ENCODE measurements around the gene UBC.
"Not testable (repeated sequence)": the region's sequence is repeated elsewhere in the genome, so short reads cannot be mapped to it uniquely, and the experiment has no call there.

Gene UBC

DNA sequence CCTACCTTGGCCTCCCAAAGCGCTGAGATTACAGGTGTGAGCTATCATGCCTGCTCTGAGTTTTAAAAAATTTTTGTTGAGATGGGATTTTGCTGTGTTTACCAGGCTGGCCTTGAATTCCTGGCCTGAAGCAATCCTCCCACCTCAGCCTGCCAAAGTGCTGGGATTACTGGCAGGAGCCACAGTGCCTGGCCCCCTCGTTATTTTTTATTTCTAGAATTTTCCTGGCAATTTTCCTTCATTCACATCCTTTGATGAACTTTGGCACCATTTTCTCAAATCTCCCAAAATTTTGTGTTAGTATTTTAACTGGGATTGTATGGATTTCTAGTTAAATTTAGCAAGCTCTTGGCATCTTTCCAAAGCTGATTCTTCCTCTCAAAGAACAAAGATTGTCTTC lies 26.2 kb downstream of the UBC start:
- H3K27me3 ChIP-seq (ENCODE audit: control insufficient read depth in 5 of 5, insufficient read depth in 4 of 5, low read length in 5 of 5) = no peaks in the 10 kb centered on the region
- no peak overlapping the region for H3K27ac ChIP-seq (ENCODE audit: low read depth, low read length)
- peaks cover 0 to 14% (median 11%) of the 10 kb centered on the region in 5 donors for H3K4me1 ChIP-seq (ENCODE audit: control insufficient read depth in 5 of 5, insufficient read depth in 5 of 5, low read length in 5 of 5)
- no peak overlapping the region for H3K9ac ChIP-seq (ENCODE audit: low read length in 5 of 5)
- H3K4me3 ChIP-seq (ENCODE audit: low read depth in 1 of 5, low read length in 5 of 5) = no peak overlapping the region
- no peaks in the 10 kb centered on the region for H3K36me3 ChIP-seq (ENCODE audit: control insufficient read depth in 5 of 5, insufficient read depth in 5 of 5, low read length in 5 of 5)
- no peaks in the 10 kb centered on the region for H3K9me3 ChIP-seq (ENCODE audit: control insufficient read depth in 5 of 5, low read length in 5 of 5)

DNA sequence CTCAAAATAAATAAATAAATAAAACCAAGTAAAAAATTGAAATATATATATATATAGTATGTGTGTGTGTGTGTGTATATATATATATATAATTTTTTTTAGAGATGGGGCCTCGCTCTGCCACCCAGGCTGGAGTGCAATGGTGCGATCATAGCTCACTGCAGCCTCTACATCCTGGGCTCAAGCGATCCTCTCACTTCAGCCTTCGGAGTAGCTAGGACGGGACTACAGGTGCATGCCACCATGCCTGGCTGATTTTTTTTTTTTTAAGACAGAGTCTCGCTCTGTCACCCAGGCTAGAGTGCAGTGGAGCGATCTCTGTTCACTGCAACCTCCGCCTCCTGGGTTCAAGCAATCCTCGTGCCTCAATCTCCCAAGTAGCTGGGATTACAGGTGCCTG lies 26.7 kb downstream of the UBC start:
- H3K27me3 ChIP-seq (ENCODE audit: control insufficient read depth in 5 of 5, insufficient read depth in 4 of 5, low read length in 5 of 5); H3K9me3 ChIP-seq (ENCODE audit: control insufficient read depth in 5 of 5, low read length in 5 of 5); H3K9ac ChIP-seq (ENCODE audit: low read length in 5 of 5); H3K36me3 ChIP-seq (ENCODE audit: control insufficient read depth in 5 of 5, insufficient read depth in 5 of 5, low read length in 5 of 5); H3K27ac ChIP-seq (ENCODE audit: low read depth, low read length); H3K4me3 ChIP-seq (ENCODE audit: low read depth in 1 of 5, low read length in 5 of 5): not testable (repeated sequence)
- peaks cover 0 to 14% (median 11%) of the 10 kb centered on the region in 5 donors for H3K4me1 ChIP-seq (ENCODE audit: control insufficient read depth in 5 of 5, insufficient read depth in 5 of 5, low read length in 5 of 5)

DNA sequence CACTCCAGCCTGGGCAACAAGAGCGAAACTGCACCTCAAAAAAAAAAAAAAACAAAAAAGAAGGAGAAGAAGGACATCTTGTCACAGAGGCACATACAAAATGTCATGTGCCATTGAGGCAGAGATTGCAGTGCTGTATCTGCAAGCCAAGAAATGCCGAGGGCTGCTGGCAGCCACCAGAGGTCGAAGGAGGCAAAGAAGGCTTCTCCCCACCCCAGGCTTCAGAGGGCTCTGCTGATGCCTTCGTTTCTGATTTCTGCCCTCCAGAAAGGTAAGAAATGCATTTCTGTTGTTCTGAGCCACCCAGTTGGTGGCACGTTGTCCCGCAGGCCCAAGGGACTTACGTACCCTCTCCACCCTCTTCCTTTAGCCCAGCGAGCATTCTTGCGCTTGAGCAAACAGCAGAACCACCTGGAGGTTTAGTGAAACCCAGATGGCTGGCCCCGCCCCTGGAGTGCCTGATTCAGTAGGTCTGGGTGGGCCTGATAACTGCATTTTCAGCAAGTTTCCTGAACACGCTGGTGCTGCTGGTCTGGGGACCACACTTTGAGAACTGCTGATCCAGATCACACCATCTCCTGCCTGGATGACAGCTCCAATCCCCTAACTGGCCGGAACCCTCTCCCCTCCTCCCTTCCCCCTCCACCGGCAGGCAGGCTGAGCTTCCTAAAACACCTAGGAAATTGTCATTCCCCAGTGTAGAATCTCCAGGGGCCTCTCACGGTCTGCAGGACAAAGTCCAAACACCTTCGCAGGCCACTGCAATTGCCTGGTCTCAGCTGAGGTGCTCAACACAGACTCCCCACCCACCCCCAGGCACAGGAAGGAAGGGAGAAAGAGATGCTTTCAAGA lies 29.6 kb downstream of the UBC start:
- Histone ChIP-seq H3K4me3 (ENCODE audit: low read depth in 1 of 5, low read length in 5 of 5) (no peak overlapping the region), H3K9me3 (ENCODE audit: control insufficient read depth in 5 of 5, low read length in 5 of 5) (no peaks in the 10 kb centered on the region), H3K4me1 (ENCODE audit: control insufficient read depth in 5 of 5, insufficient read depth in 5 of 5, low read length in 5 of 5) (peaks cover 0 to 19% (median 14%) of the 10 kb centered on the region in 5 donors), H3K36me3 (ENCODE audit: control insufficient read depth in 5 of 5, insufficient read depth in 5 of 5, low read length in 5 of 5) (no peaks in the 10 kb centered on the region), H3K9ac (ENCODE audit: low read length in 5 of 5) (peak overlapping the region in 1 of 5 donors; percentile 8), H3K27ac (ENCODE audit: low read depth, low read length) (no peak overlapping the region), H3K27me3 (ENCODE audit: control insufficient read depth in 5 of 5, insufficient read depth in 4 of 5, low read length in 5 of 5) (no peaks in the 10 kb centered on the region)

DNA sequence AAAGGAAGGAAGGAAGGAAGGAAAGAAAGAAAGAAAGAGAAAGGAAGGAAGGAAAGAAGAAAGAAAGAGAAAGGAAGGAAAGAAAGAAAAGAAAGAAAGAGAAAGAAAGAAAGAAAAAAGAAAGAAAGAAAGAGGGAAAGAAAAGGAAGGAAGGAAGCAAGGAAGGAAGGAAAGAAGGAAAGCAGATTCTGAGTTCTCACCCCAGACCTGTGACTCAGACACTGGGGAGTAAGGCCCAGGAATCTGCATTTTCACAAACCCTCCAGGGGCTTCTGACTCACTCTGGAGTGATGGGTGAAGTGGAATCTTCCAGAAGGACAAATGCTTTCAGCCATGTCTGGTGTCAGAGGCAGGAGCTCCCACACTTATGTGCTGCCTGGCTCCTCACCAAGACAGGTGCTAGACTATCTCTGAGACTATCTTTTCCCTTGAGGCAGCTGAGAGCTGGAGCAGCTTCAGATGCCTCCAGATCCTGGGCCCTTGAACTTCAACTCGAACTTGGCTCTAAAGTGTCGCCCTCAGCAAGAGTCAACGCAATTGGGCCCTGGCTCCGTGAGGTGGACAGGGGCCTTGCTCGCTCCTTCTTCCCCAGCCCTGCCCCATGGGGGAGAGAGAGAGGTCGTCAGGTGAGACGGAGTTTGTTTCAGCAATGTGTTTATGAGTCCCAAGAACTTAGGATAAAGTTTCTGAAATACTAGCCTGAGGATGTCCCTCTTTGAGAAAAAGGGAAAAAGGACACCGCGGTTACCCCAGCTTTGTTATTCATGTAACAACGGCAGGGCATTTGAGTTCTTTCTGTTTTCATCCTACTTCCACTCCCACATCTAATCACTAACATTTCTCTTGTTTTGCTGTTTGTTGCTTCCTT lies 31.0 kb downstream of the UBC start:
- Histone ChIP-seq H3K9me3 (ENCODE audit: control insufficient read depth in 5 of 5, low read length in 5 of 5) (no peaks in the 10 kb centered on the region), H3K27me3 (ENCODE audit: control insufficient read depth in 5 of 5, insufficient read depth in 4 of 5, low read length in 5 of 5) (no peaks in the 10 kb centered on the region), H3K36me3 (ENCODE audit: control insufficient read depth in 5 of 5, insufficient read depth in 5 of 5, low read length in 5 of 5) (no peaks in the 10 kb centered on the region), H3K9ac (ENCODE audit: low read length in 5 of 5) (no peak overlapping the region), H3K4me3 (ENCODE audit: low read depth in 1 of 5, low read length in 5 of 5) (no peak overlapping the region), H3K4me1 (ENCODE audit: control insufficient read depth in 5 of 5, insufficient read depth in 5 of 5, low read length in 5 of 5) (peaks cover 0 to 18% (median 11%) of the 10 kb centered on the region in 5 donors), H3K27ac (ENCODE audit: low read depth, low read length) (no peak overlapping the region)

DNA sequence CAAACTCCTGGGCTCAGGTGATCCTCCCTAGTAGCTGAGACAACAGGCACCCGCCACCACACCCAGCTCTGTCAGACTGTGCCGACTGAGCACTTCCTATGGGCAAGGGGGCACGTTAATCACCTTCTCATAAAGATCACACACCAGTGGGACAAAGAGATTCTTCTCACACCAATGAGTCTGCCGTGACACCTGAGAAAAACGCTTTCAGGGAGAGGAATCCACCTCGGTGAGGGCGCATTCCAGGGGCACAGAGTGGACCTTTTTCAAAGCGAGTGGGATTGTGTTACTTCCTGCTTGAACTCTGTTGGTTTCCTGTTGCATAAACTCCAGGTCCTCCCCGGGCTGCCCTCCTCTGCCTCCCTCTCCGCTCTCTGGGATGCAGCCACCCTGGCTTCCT lies 33.3 kb downstream of the UBC start:
- no peak overlapping the region for H3K27ac ChIP-seq (ENCODE audit: low read depth, low read length)
- H3K4me3 ChIP-seq (ENCODE audit: low read depth in 1 of 5, low read length in 5 of 5) = peak overlapping the region in 1 of 5 donors; percentile 22
- no peaks in the 10 kb centered on the region for H3K9me3 ChIP-seq (ENCODE audit: control insufficient read depth in 5 of 5, low read length in 5 of 5)
- peaks cover 0 to 13% (median 4%) of the 10 kb centered on the region in 5 donors for H3K4me1 ChIP-seq (ENCODE audit: control insufficient read depth in 5 of 5, insufficient read depth in 5 of 5, low read length in 5 of 5)
- H3K9ac ChIP-seq (ENCODE audit: low read length in 5 of 5) = no peak overlapping the region
- no peaks in the 10 kb centered on the region for H3K27me3 ChIP-seq (ENCODE audit: control insufficient read depth in 5 of 5, insufficient read depth in 4 of 5, low read length in 5 of 5)
- H3K36me3 ChIP-seq (ENCODE audit: control insufficient read depth in 5 of 5, insufficient read depth in 5 of 5, low read length in 5 of 5) = no peaks in the 10 kb centered on the region

DNA sequence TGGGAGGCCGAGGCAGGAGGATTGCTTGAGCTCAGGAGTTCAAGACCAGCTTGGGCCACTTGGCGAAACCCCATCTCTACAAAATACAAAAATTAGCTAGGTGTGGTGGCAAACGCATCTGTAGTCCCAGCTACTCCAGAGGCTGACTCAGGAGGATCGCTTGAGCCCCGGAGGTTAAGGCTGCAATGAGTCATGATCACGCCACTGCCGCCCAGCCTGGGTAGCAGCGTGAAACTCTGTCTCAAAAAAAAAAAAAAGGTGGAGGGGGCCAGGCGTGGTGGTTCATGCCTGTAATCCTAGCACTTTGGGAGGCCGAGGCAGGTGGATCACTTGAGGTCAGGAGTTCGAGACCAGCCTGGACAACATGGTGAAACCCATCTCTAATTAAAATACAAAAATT lies 34.1 kb downstream of the UBC start:
- H3K27me3 ChIP-seq (ENCODE audit: control insufficient read depth in 5 of 5, insufficient read depth in 4 of 5, low read length in 5 of 5); H3K9me3 ChIP-seq (ENCODE audit: control insufficient read depth in 5 of 5, low read length in 5 of 5); H3K36me3 ChIP-seq (ENCODE audit: control insufficient read depth in 5 of 5, insufficient read depth in 5 of 5, low read length in 5 of 5); H3K27ac ChIP-seq (ENCODE audit: low read depth, low read length); H3K9ac ChIP-seq (ENCODE audit: low read length in 5 of 5); H3K4me3 ChIP-seq (ENCODE audit: low read depth in 1 of 5, low read length in 5 of 5): not testable (repeated sequence)
- peaks cover 0 to 13% (median 4%) of the 10 kb centered on the region in 5 donors for H3K4me1 ChIP-seq (ENCODE audit: control insufficient read depth in 5 of 5, insufficient read depth in 5 of 5, low read length in 5 of 5)

DNA sequence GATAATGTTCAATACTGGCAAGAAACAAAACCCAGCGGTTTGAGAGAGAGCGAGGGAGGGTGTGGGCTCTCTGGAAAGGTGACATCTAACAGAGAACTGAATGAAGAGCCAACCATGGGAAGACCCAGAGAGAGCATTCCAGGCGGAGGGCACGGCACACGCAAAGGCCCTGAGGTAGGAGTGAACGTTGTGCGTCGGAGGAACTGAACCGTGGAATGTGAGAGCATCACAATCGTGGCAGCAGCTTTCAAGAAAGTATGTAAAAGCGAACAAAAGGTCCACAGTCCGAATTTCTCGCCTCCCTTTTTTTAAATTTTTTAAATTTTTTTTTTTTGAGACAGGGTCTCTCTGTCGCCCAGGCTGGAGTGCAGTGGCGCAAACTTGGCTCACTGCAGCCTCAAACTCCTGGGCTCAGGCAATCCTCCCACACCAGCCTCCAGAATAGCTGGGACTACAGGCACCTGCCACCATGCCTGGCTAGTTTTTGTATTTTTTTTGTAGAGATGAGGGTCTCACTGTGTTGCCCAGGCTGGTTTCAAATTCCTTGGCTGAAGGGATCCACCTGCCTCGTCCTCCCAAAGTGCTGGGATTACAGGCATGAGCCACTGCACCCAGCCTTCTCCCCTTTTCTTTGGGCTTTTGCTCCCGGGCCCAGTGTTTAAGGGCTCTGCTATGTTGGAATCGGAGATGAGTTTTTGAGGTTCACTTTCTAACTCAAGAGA lies 35.5 kb downstream of the UBC start:
- Histone ChIP-seq H3K4me1 (ENCODE audit: control insufficient read depth in 5 of 5, insufficient read depth in 5 of 5, low read length in 5 of 5) (peaks cover 0 to 9% (median 0%) of the 10 kb centered on the region in 5 donors), H3K36me3 (ENCODE audit: control insufficient read depth in 5 of 5, insufficient read depth in 5 of 5, low read length in 5 of 5) (no peaks in the 10 kb centered on the region), H3K27ac (ENCODE audit: low read depth, low read length) (no peak overlapping the region), H3K9ac (ENCODE audit: low read length in 5 of 5) (no peak overlapping the region), H3K4me3 (ENCODE audit: low read depth in 1 of 5, low read length in 5 of 5) (no peak overlapping the region), H3K27me3 (ENCODE audit: control insufficient read depth in 5 of 5, insufficient read depth in 4 of 5, low read length in 5 of 5) (no peaks in the 10 kb centered on the region), H3K9me3 (ENCODE audit: control insufficient read depth in 5 of 5, low read length in 5 of 5) (no peaks in the 10 kb centered on the region)

DNA sequence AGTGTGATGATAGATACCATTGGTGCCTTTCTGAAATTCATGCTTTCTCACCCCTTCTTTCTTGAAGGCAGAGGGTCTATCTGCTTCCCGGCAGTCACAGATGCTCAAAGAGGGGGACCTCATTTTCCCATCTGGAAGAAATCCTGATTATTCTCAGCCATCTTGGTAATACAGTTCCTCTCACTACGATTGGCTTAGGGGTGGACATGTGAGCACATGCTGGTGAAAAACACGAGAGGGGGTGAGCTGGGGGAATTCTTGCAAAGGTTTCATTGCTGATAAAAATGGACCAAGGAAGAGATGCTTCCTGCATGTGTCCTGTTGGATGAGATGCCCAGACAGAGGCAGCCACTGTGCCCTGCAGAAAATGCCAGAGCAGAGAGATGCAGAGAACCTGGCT lies 37.0 kb downstream of the UBC start:
- Histone ChIP-seq H3K9me3 (ENCODE audit: control insufficient read depth in 5 of 5, low read length in 5 of 5) (no peaks in the 10 kb centered on the region), H3K4me3 (ENCODE audit: low read depth in 1 of 5, low read length in 5 of 5) (no peak overlapping the region), H3K4me1 (ENCODE audit: control insufficient read depth in 5 of 5, insufficient read depth in 5 of 5, low read length in 5 of 5) (peaks cover 0 to 9% (median under 1%) of the 10 kb centered on the region in 5 donors), H3K9ac (ENCODE audit: low read length in 5 of 5) (no peak overlapping the region), H3K27ac (ENCODE audit: low read depth, low read length) (no peak overlapping the region), H3K27me3 (ENCODE audit: control insufficient read depth in 5 of 5, insufficient read depth in 4 of 5, low read length in 5 of 5) (no peaks in the 10 kb centered on the region), H3K36me3 (ENCODE audit: control insufficient read depth in 5 of 5, insufficient read depth in 5 of 5, low read length in 5 of 5) (no peaks in the 10 kb centered on the region)

DNA sequence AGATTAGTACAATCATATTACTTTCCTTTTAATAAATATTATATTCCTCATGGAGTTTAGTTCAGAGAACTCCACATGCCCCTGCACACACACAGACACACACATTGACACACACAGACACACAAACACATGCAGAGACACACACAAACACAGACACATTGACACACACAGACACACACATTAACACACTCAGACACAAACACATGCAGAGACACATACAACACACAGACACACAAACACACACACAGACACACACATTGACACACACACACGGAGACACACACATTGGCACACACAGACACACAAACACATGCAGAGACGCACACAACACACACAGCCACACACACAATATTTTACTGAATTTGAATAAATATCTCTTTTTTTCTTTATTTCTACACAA lies 38.3 kb downstream of the UBC start:
- no peak overlapping the region for H3K9ac ChIP-seq (ENCODE audit: low read length in 5 of 5)
- no peaks in the 10 kb centered on the region for H3K9me3 ChIP-seq (ENCODE audit: control insufficient read depth in 5 of 5, low read length in 5 of 5)
- H3K27ac ChIP-seq (ENCODE audit: low read depth, low read length) = no peak overlapping the region
- H3K27me3 ChIP-seq (ENCODE audit: control insufficient read depth in 5 of 5, insufficient read depth in 4 of 5, low read length in 5 of 5) = no peaks in the 10 kb centered on the region
- H3K4me3 ChIP-seq (ENCODE audit: low read depth in 1 of 5, low read length in 5 of 5) = no peak overlapping the region
- no peaks in the 10 kb centered on the region for H3K36me3 ChIP-seq (ENCODE audit: control insufficient read depth in 5 of 5, insufficient read depth in 5 of 5, low read length in 5 of 5)
- H3K4me1 ChIP-seq (ENCODE audit: control insufficient read depth in 5 of 5, insufficient read depth in 5 of 5, low read length in 5 of 5) = peaks cover 0 to 14% (median 7%) of the 10 kb centered on the region in 5 donors

DNA sequence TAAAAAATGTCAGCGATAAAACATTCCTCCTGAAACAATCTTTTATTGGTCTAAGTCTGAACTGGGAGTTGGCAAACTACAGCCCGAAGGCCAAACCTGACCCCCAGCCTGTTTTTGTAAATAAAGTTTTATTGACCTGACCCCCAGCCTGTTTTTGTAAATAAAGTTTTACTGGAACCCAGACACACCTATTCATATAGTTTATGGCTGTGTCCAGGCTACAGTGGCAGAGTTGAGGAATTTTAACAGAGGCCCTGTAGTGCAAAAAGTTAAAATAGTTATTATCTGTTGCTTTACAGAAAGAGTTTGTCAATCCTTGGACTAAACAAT lies 38.7 kb downstream of the UBC start:
- H3K27ac ChIP-seq (ENCODE audit: low read depth, low read length) = no peak overlapping the region
- no peak overlapping the region for H3K9ac ChIP-seq (ENCODE audit: low read length in 5 of 5)
- no peaks in the 10 kb centered on the region for H3K27me3 ChIP-seq (ENCODE audit: control insufficient read depth in 5 of 5, insufficient read depth in 4 of 5, low read length in 5 of 5)
- no peak overlapping the region for H3K4me3 ChIP-seq (ENCODE audit: low read depth in 1 of 5, low read length in 5 of 5)
- H3K9me3 ChIP-seq (ENCODE audit: control insufficient read depth in 5 of 5, low read length in 5 of 5) = no peaks in the 10 kb centered on the region
- H3K36me3 ChIP-seq (ENCODE audit: control insufficient read depth in 5 of 5, insufficient read depth in 5 of 5, low read length in 5 of 5) = no peaks in the 10 kb centered on the region
- H3K4me1 ChIP-seq (ENCODE audit: control insufficient read depth in 5 of 5, insufficient read depth in 5 of 5, low read length in 5 of 5) = peaks cover 0 to 10% (median 3%) of the 10 kb centered on the region in 5 donors
